T-helper 1 cell treated with Interleukin-12 subunit alpha and Interleukin-12 subunit beta and Interleukin-4 antibody, amounts not matched to agents 30 μg/mL and 1 μg/mL, for 36 hours (primary cell): ENCODE results near the gene CLDN14.

ENCODE experiments used
- H3K27ac Mint-ChIP-seq: one replicate; pipeline ENCODE4 v1.8.0; 2021; ENCODE audit warnings: mild to moderate bottlenecking, mixed read lengths
- H3K27me3 Mint-ChIP-seq: one replicate; pipeline ENCODE4 v1.8.0; 2021; ENCODE audit warnings: low read depth, mixed read lengths
- H3K36me3 Mint-ChIP-seq: one replicate; pipeline ENCODE4 v1.8.0; 2021; ENCODE audit warnings: low read depth, mixed read lengths
- H3K4me1 Mint-ChIP-seq: one replicate; pipeline ENCODE4 v1.8.0; 2021; ENCODE audit warnings: low read depth, mixed read lengths
- H3K4me3 Mint-ChIP-seq: one replicate; pipeline ENCODE4 v1.8.0; 2021; ENCODE audit warnings: mild to moderate bottlenecking, moderate library complexity, mixed read lengths
- H3K9me3 Mint-ChIP-seq: one replicate; pipeline ENCODE4 v1.8.0; 2021; ENCODE audit warnings: mixed read lengths

CLDN14 gene

DNA sequence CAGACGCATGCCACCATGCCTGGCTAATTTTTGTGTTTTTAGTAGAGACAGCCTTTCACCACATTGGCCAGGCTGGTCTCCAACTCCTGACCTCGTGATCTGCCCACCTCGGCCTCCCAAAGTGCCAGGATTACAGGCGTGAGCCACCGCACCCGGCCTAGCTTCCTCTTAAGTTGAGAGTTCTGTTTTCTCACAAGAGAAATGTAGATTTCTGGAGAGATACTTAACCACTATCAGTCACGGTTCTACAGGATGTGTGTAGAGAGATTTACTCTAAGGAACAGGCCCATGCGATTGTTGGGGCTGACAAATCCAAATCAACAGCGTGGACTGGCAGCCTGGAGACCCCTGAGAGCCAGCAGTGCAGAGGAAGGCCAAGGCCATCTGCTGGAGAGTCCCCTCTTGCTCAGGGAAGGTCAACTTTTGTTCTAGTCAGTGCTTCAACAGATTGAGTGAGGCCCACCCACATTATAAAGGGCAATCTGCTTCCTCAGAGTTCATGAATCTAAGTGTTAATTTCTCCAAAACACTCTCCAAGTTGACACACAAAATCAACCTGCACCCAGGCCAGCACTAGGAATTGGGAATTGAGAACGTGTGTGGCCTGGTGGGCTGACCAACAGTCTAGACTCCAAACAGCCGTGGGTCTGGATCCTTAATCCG, 56.0 kb downstream of the CLDN14 start:
- peaks cover 5% of the 10 kb centered on the region for H3K36me3 Mint-ChIP-seq
- no peaks in the 10 kb centered on the region for H3K27me3 Mint-ChIP-seq
- no peak overlapping the region for H3K27ac Mint-ChIP-seq
- no peak overlapping the region for H3K4me3 Mint-ChIP-seq
- peaks cover 7% of the 10 kb centered on the region for H3K4me1 Mint-ChIP-seq
- H3K9me3 Mint-ChIP-seq, result no peaks in the 10 kb centered on the region

DNA sequence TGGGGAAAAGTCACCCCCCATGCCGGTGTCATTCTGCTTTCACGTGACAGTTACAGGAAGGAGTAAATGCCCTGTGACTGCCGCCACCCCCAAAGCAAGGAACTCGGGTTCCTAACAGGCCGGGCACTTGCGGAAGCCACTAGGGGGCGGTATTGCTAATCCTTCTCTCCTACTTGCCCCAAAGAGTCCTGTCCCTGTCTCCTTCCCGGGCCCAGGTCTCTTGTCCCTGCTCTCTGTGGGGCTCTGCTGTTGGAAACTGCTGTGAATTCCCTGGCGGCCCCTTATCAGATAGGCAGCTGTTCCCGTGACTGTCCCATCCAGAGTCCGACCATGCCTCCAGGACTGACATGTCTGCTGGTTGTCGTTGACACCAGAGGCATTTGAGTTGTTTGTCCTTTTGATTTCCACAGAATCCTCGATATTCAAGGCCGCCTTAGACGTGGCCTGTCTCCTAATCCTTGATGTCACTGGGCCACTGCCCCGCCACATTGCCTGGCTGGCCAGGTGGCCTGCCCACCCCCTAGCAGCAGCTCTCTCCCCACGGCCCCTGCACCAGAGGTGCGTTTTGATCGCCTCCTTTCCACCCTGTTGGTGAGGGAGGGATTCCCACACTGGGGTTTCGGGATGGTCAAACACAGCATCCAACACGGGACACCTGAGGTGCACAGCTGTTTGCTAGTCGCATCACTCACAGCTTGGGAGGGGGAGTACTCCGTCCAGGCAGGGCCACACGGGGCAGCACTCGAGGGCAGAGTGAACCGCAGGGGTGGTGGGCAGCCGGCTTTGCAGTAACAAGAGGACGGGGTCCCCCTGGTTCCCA, 57.4 kb downstream of the CLDN14 start:
- Mint-ChIP-seq H3K36me3 (peaks cover 8% of the 10 kb centered on the region), H3K9me3 (no peaks in the 10 kb centered on the region), H3K4me1 (peaks cover 4% of the 10 kb centered on the region), H3K4me3 (no peak overlapping the region), H3K27ac (no peak overlapping the region), H3K27me3 (no peaks in the 10 kb centered on the region)

DNA sequence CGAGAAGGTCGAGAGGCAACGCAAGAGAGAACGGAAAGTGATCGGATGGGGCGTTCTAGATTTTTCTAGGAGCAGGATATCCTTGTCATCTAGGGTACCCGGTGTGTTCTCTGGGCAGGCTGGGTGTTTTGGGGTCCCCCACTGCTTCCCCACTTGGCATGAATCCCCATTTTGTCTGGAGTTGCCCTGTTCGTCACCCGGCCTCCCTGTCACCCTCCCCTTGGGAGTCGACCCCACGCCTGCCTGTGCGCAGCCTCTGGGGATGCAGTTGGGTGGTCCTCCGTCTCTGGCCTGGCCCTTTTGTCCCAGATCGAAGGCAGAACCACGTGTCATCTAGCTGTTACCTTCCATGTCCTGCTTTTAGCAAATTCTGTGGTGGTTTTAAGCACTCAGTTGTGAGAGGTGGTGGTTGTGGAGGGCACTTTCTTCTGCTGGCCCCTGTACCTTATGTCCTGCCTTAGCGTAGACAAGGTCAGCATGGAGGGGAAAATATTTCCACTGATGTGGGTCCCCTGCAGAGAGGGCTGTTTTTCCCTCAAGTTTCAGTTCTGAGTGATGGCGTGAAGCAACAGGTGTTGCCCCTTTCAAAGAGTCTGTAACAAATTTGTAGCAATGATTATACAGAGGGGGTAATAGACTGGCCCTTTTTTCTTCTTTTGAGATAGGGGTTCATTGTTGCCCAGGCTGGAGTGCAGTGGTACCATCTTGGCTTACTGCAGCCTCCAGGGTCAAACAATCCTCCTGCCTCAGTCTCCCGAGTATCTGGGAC, 59.2 kb downstream of the CLDN14 start:
- peaks cover 4% of the 10 kb centered on the region for H3K4me1 Mint-ChIP-seq
- no peaks in the 10 kb centered on the region for H3K9me3 Mint-ChIP-seq
- H3K36me3 Mint-ChIP-seq, result peaks cover 10% of the 10 kb centered on the region
- no peaks in the 10 kb centered on the region for H3K27me3 Mint-ChIP-seq
- no peak overlapping the region for H3K4me3 Mint-ChIP-seq
- H3K27ac Mint-ChIP-seq, result no peak overlapping the region

DNA sequence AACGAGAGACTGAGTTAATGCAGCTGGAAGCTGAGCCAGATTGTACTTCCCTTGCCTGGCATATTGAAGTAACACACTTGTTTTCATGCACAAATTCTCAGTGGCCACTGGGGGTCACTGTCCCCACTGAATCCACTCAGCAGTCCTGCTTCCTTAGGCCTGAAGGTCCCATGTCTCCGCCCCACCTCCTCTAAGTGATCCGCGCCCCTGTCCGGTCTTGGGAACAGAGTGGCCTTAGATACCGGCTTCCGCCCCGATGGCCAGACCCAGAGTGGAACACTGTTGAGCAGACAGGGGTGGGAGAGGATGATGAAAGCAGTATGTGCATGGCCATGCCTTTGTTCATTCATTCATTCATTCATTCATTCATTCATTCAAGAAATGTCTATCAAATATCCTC, 59.9 kb downstream of the CLDN14 start:
- H3K36me3 Mint-ChIP-seq, result peaks cover 10% of the 10 kb centered on the region
- H3K27ac Mint-ChIP-seq, result no peak overlapping the region
- H3K9me3 Mint-ChIP-seq, result no peaks in the 10 kb centered on the region
- no peaks in the 10 kb centered on the region for H3K27me3 Mint-ChIP-seq
- peaks cover 4% of the 10 kb centered on the region for H3K4me1 Mint-ChIP-seq
- no peak overlapping the region for H3K4me3 Mint-ChIP-seq

DNA sequence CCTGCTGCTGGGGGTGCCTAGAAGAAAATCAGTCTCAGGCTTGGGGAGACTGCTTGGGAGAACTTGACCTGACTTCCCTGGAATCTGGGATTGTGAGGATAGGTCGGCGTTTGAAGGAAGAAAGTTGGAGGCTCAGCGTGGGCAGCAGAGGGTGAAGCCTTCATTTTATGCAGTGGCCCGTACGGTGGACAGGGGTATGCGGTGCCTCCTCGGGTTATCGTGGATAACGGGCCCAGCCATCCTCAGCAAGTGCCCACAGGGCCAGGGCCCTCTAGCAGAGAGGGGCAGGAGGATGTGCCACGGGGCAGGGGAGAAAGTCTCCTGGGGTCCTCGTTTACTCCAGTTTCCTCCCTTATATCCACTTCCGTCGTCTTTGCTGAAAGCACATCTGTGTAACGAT, 60.7 kb downstream of the CLDN14 start:
- no peaks in the 10 kb centered on the region for H3K9me3 Mint-ChIP-seq
- no peaks in the 10 kb centered on the region for H3K27me3 Mint-ChIP-seq
- H3K36me3 Mint-ChIP-seq, result peaks cover 10% of the 10 kb centered on the region
- no peak overlapping the region for H3K27ac Mint-ChIP-seq
- no peak overlapping the region for H3K4me3 Mint-ChIP-seq
- H3K4me1 Mint-ChIP-seq, result peaks cover 4% of the 10 kb centered on the region

DNA sequence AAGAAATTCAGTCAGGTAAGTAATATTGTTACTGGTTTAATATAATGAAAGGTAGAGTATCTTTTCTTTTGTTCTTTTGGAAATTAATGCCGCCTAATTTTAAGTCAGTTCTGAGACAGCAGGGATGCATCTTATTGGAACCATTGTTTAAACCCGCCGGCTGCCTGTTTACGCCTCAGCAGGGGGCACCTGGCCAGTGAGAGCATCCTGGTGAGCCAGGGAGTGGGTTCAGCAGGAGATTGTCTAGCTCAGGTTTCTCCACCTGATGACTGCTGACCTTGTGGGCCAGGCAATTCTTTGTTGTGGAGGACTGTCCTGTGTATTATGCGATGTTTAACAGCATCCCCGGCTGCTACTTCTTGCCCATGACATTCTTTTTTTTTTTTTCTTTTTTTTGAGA, 64.5 kb downstream of the CLDN14 start:
- no peaks in the 10 kb centered on the region for H3K9me3 Mint-ChIP-seq
- H3K27me3 Mint-ChIP-seq, result no peaks in the 10 kb centered on the region
- H3K27ac Mint-ChIP-seq, result no peak overlapping the region
- no peak overlapping the region for H3K4me3 Mint-ChIP-seq
- peaks cover 24% of the 10 kb centered on the region for H3K36me3 Mint-ChIP-seq
- H3K4me1 Mint-ChIP-seq, result no peaks in the 10 kb centered on the region

DNA sequence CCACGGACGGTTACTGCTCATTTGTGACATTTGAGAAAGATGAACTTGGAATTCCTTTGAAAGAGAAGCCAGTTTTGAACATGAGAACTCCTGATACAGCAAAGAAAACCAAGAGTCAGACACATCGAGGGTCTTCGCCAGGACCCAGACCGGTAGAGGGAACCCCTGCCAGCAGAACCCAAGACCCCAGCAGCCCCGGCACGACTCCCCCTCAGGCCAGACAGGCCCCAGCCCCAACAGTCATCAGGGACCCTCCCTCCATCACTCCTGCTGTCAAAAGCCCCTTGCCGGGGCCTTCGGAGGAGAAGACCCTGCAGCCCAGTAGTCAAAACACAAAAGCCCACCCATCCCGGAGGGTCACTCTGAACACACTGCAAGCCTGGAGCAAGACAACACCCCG, 67.0 kb downstream of the CLDN14 start:
- Mint-ChIP-seq H3K9me3 (no peaks in the 10 kb centered on the region), H3K27ac (no peak overlapping the region), H3K36me3 (peaks cover 27% of the 10 kb centered on the region)

DNA sequence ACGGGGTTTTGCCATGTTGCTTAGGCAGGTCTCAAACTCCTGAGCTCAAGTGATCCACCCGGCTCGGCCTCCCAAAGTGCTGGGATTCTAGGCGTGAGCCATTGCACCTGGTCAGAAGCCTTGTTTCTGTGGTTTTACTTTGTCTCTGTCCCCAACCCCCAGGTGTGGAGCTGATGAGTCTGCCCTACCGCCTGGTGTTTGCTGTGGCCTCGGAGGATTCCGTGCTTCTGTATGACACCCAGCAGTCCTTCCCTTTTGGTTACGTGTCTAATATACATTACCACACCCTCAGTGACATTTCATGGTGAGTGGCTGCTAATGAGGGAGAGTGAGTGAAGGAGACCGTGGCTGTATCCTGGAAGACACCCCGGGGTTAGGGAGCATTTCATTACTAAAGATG, 68.6 kb downstream of the CLDN14 start:
- Mint-ChIP-seq H3K27ac (no peak overlapping the region), H3K9me3 (no peaks in the 10 kb centered on the region), H3K27me3 (no peaks in the 10 kb centered on the region), H3K36me3 (peaks cover 34% of the 10 kb centered on the region), H3K4me3 (no peak overlapping the region), H3K4me1 (no peaks in the 10 kb centered on the region)

More for the DNA sequence above, 67.0 kb downstream of the CLDN14 start:
- Mint-ChIP-seq H3K4me3 (no peak overlapping the region), H3K4me1 (no peaks in the 10 kb centered on the region), H3K27me3 (no peaks in the 10 kb centered on the region)
